MM.1S (cell line): ENCODE data around the gene NXT1.

Source experiments
- DNase-seq: peaks from one replicate; pipeline ENCODE4 v3.0.0-alpha.2; 2015
- H2AFZ ChIP-seq: fragments of 300-600 bp; sonication (generic); 2 replicates; pipeline ENCODE4 v1.6.0; 2016; ENCODE audit warnings: antibody characterized with exemption, low read length
- H3F3A ChIP-seq: fragments of 300-600 bp; sonication (generic); 2 replicates; pipeline ENCODE4 v1.6.1; 2016; ENCODE audit warnings: mild to moderate bottlenecking, antibody characterized with exemption, low read length, moderate library complexity, mixed read lengths; ENCODE audit not compliant: insufficient read depth
- H3K27ac ChIP-seq: fragments of 300-600 bp; sonication (generic); 2 replicates; pipeline ENCODE4 v1.5.1; 2016; ENCODE audit warnings: mild to moderate bottlenecking, low read length
- H3K27me3 ChIP-seq: fragments of 300-600 bp; sonication (generic); replicated peaks from 2 replicates; pipeline ENCODE4 v1.6.0; 2016; ENCODE audit warnings: low read length; ENCODE audit not compliant: insufficient read depth
- H3K36me3 ChIP-seq: fragments of 300-600 bp; sonication (generic); replicated peaks from 2 replicates; pipeline ENCODE4 v1.6.1; 2016; ENCODE audit warnings: mild to moderate bottlenecking, low read length, mixed read lengths; ENCODE audit not compliant: insufficient read depth
- H3K4me1 ChIP-seq: fragments of 300-600 bp; sonication (generic); 2 replicates; pipeline ENCODE4 v1.6.1; 2016; ENCODE audit warnings: low read length, mixed read lengths
- H3K4me2 ChIP-seq: fragments of 300-600 bp; sonication (generic); 2 replicates; pipeline ENCODE4 v1.6.0; 2016; ENCODE audit warnings: low read depth, low read length
- H3K4me3 ChIP-seq: fragments of 300-600 bp; sonication (generic); 2 replicates; pipeline ENCODE4 v1.5.1; 2016; ENCODE audit warnings: low read length, mixed read lengths
- H3K79me2 ChIP-seq: fragments of 300-600 bp; sonication (generic); 2 replicates; pipeline ENCODE4 v1.6.1; 2016; ENCODE audit warnings: mixed run types, low read length, mixed read lengths
- H3K9ac ChIP-seq: fragments of 300-600 bp; sonication (generic); 2 replicates; pipeline ENCODE4 v1.6.1; 2016; ENCODE audit warnings: low read length, mixed read lengths
- H3K9me2 ChIP-seq: fragments of 300-600 bp; sonication (generic); replicated peaks from 2 replicates; pipeline ENCODE4 v1.6.1; 2016; ENCODE audit warnings: mild to moderate bottlenecking, low read length, mixed read lengths; ENCODE audit not compliant: insufficient read depth
- H3K9me3 ChIP-seq: fragments of 300-600 bp; sonication (generic); replicated peaks from 2 replicates; pipeline ENCODE4 v1.6.1; 2016; ENCODE audit warnings: mild to moderate bottlenecking, low read length, mixed read lengths; ENCODE audit not compliant: insufficient read depth
- H4K20me1 ChIP-seq: fragments of 300-600 bp; sonication (generic); 2 replicates; pipeline ENCODE4 v1.6.1; 2016; ENCODE audit warnings: mild to moderate bottlenecking, low read length, moderate library complexity, mixed read lengths; ENCODE audit not compliant: insufficient read depth
- CTCF ChIP-seq: fragments of 300-600 bp; sonication (generic); IDR thresholded peaks from 2 replicates; pipeline ENCODE4 v1.5.1; 2016; ENCODE audit warnings: antibody characterized with exemption, low read length, mixed read lengths
- EZH2 ChIP-seq: fragments of 300-600 bp; sonication (generic); optimal IDR thresholded peaks from 2 replicates; pipeline ENCODE3; 2017; ENCODE audit warnings: low read depth, mild to moderate bottlenecking, antibody characterized with exemption, low read length, mixed read lengths
- EZH2phosphoT487 ChIP-seq: fragments of 300-600 bp; sonication (generic); IDR thresholded peaks from 2 replicates; pipeline ENCODE4 v1.6.1; 2018; ENCODE audit warnings: antibody characterized with exemption, low read length

NXT1 gene

GRCh38 chr20:23302801-23303200, 47.8 kb upstream of the NXT1 start:
- Histone ChIP-seq H3K9me2 (no peaks in the 10 kb centered on the region), H3K9ac (no peak overlapping the region), H3K79me2 (no peaks in the 10 kb centered on the region), H3K4me2 (no peak overlapping the region), H3K9me3 (no peaks in the 10 kb centered on the region), H3F3A (no peaks in the 10 kb centered on the region), H3K27me3 (no peaks in the 10 kb centered on the region), H4K20me1 (no peaks in the 10 kb centered on the region), H3K36me3 (no peaks in the 10 kb centered on the region), H2AFZ (no peak overlapping the region), H3K4me1 (no peaks in the 10 kb centered on the region), H3K27ac (no peak overlapping the region), H3K4me3 (no peak overlapping the region)
- TF ChIP-seq CTCF = no peak
- no peak for TF ChIP-seq EZH2
- no peak for TF ChIP-seq EZH2phosphoT487
- DNase-seq = no peak

GRCh38 chr20:23303325-23304102, 47.1 kb upstream of the NXT1 start:
- H2AFZ ChIP-seq = no peak overlapping the region
- no peaks in the 10 kb centered on the region for H4K20me1 ChIP-seq
- H3K4me1 ChIP-seq = no peaks in the 10 kb centered on the region
- H3F3A ChIP-seq = no peaks in the 10 kb centered on the region
- H3K9me2 ChIP-seq = no peaks in the 10 kb centered on the region
- DNase-seq = no peak
- H3K27me3 ChIP-seq = no peaks in the 10 kb centered on the region
- no peak overlapping the region for H3K27ac ChIP-seq
- H3K9ac ChIP-seq = no peak overlapping the region
- H3K4me3 ChIP-seq = no peak overlapping the region
- H3K36me3 ChIP-seq = no peaks in the 10 kb centered on the region
- no peak overlapping the region for H3K4me2 ChIP-seq
- H3K79me2 ChIP-seq = no peaks in the 10 kb centered on the region
- no peak for TF ChIP-seq EZH2phosphoT487
- no peak for TF ChIP-seq EZH2
- no peak for TF ChIP-seq CTCF
- no peaks in the 10 kb centered on the region for H3K9me3 ChIP-seq

- no peaks in the 10 kb centered on the region for H3K9me2 ChIP-seq
- H3K27ac ChIP-seq = no peak overlapping the region
- H3K4me3 ChIP-seq = no peak overlapping the region
- H3K79me2 ChIP-seq = no peaks in the 10 kb centered on the region
- DNase-seq = no peak
- no peaks in the 10 kb centered on the region for H3K9me3 ChIP-seq
- H3K27me3 ChIP-seq = no peaks in the 10 kb centered on the region
- H3F3A ChIP-seq = no peaks in the 10 kb centered on the region
- no peaks in the 10 kb centered on the region for H4K20me1 ChIP-seq
- TF ChIP-seq EZH2phosphoT487 = no peak
- TF ChIP-seq EZH2 = no peak
- no peak for TF ChIP-seq CTCF
- no peak overlapping the region for H3K4me2 ChIP-seq
- H2AFZ ChIP-seq = no peak overlapping the region
- no peaks in the 10 kb centered on the region for H3K4me1 ChIP-seq
- no peaks in the 10 kb centered on the region for H3K36me3 ChIP-seq
- H3K9ac ChIP-seq = no peak overlapping the region
Measured at GRCh38 chr20:23304616-23305015, 46.0 kb upstream of the NXT1 start.
